B cell (primary cell): Measurements from ENCODE around the gene NUDT4.

Experiments used
- CTCF ChIP-seq: fragments of 200-600 bp; IDR thresholded peaks from one replicate; pipeline ENCODE4 v1.8.0; 2022; ENCODE audit warnings: antibody characterized with exemption, mild to moderate bottlenecking
- EZH2 ChIP-seq: IDR thresholded peaks from 2 replicates; pipeline ENCODE4 v1.6.1; 2012; ENCODE audit warnings: borderline replicate concordance, low read depth, mild to moderate bottlenecking, moderate library complexity, low read length; ENCODE audit not compliant: insufficient read depth, poor library complexity, severe bottlenecking

- TF ChIP-seq CTCF (no peak), EZH2 (no peak)
Measured at GRCh38 chr12:93365616-93366405, 11.9 kb upstream of the NUDT4 start.
